GM13976 (cell line): ENCODE results near the gene SLC26A1.

Source experiments
- DNase-seq: peaks from one replicate; pipeline ENCODE4 v3.0.0; 2012; ENCODE audit warnings: low spot score
- in situ Hi-C: fragments of 300-500 bp; cut with MboI; formaldehyde crosslinking; loops from one replicate; pipeline ENCODE4 v1.12.0; 2022; ENCODE audit warnings: low sequenced_read_pairs, mixed read lengths, inconsistent platforms; ENCODE audit not compliant: unreplicated experiment
- TF ChIP-seq, protein P1 (sequence below): IDR thresholded peaks from 2 replicates; pipeline ENCODE4 v1.5.1; 2012; ENCODE audit warnings: borderline replicate concordance, mild to moderate bottlenecking; ENCODE audit not compliant: insufficient read depth; ENCODE audit errors: extremely low read depth, missing control alignments, control extremely low read depth

The SLC26A1 gene

DNA sequence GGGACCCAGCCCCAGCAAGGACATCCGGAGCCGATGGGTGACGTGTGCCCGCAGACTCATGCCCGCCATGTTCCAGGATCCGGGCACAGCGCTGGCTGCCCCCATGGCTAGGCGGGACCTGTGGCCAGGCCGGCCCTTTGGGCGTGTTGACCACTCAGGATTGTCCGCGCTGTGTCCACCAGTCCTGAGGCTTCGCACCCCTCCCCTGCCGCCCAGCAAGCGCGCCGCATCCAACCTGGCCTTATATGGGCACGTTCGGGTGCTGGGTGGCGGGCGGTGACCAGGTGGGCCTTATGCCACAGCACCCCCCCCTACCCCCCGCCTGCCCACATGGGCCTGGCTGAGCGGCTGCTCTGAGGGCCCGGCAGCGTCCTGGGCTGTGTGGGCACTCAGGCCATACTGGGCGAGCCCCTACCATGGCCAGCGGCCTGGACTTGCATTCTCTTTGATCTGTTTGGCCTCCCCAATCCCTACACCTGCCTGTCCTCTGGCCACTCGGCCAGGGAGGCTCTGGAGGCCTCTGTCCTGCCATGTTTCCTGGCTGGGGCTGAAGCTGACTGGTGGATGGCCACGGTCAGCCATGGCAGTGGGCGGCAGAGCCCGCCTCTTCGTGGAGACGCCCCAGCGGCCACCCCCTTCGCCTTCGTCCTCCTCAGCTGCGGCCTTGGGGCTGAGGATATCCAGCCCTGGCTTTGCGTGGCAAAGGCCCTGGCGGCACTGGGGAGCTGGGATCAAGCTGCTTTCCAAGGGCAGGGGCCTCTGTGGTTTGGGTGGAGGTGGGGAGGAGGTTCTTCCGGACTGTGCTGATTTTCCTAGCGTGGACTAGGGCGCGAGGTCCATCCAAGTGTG, 20.2 kb upstream of the SLC26A1 start:
- no peak for DNase-seq
- TF ChIP-seq, protein P1, sequence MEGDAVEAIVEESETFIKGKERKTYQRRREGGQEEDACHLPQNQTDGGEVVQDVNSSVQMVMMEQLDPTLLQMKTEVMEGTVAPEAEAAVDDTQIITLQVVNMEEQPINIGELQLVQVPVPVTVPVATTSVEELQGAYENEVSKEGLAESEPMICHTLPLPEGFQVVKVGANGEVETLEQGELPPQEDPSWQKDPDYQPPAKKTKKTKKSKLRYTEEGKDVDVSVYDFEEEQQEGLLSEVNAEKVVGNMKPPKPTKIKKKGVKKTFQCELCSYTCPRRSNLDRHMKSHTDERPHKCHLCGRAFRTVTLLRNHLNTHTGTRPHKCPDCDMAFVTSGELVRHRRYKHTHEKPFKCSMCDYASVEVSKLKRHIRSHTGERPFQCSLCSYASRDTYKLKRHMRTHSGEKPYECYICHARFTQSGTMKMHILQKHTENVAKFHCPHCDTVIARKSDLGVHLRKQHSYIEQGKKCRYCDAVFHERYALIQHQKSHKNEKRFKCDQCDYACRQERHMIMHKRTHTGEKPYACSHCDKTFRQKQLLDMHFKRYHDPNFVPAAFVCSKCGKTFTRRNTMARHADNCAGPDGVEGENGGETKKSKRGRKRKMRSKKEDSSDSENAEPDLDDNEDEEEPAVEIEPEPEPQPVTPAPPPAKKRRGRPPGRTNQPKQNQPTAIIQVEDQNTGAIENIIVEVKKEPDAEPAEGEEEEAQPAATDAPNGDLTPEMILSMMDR, result no peak
- in situ Hi-C loops, result no loop called here

DNA sequence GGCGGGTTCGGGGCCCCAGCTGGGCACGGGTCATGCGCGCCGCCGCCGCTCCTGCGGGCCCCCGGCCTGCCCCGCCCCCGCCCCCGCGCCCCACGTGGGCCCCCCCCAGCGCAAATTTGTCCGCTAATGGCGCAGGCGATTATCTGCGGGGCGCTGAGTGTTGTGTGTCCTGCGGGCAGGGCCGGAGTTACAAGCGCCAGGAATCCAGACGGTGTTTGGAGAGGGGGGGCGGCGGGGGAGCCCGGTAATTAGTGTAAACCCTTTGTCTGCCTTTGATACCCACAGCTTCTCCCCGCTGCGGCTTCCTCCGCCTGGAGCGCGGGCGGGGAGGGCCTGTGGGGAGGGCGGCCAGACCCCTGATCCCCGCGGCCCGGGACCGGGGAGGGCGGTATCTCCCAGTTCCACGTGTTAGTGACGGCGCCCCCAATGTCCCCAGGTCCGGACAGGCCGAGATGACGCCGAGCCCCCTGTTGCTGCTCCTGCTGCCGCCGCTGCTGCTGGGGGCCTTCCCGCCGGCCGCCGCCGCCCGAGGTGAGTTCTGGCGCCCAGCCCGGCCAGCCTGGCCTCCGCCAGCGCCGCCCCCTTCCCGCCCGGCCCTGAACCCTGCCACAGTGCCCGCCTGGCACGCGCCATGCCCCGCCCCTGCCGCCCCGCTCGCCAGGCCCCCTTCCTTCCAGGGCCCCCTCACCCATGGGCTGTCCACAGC, 19.0 kb upstream of the SLC26A1 start:
- in situ Hi-C loops, result no loop called here
- no peak for DNase-seq
- TF ChIP-seq, protein P1, result no peak

DNA sequence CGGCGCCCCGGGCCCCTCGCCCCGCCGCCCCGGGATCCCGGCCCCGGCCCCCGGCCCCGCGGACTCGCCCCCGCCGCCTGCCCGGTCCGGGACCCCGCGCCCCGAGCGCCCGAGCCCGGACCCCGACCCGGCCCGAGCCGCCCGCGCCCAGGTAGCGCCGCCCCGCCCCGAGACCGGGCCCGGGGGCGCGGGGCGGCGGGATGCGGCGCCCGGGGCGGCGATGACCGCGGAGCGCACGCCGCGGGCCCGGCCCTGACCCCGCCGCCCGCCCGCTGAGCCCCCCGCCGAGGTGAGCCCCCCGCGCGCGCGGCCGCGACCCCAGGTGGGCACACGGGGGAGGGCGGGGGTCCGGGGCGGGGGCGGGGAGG, 18.4 kb upstream of the SLC26A1 start:
- TF ChIP-seq, protein P1, result no peak
- in situ Hi-C loops, result no loop called here

DNA sequence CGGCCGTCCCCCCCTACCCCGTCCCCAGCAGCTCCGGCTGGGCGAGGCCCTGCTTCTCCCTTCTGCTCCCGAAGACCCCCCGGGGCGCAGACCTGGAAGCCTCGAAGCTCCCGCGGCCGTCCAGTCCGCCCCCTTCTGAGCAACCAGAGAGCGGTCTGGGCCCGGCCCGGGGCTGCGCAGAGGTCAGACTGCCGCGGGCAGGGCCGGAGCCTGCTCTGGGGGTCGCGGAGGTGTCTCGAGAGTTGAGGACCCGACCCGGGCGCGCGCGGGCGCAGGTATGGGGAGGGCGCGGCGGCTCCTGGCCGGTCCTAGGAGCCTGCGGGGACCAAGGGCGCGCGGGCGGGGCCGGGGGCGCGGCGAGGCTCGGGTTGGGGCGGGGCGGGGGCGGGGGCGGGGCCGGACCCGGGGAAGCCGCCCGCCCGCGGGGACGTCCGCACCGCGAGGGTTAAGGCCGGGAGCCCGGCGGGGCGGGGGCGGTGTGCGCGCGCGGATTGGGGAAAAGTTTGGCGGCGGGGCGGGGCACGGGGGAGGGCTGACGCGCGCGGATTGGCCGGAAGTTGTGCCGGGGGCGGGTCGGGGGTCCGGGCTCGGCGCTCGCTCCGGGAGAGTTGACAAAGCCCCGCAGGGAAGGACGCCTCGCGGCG, 17.9 kb upstream of the SLC26A1 start, which contains the start of gene FGFRL1:
TSS of gene FGFRL1 (plus strand) at position 605 of the 644 bp plus-strand sequence. CDS start 860 bp downstream, outside the sequence.
- TF ChIP-seq, protein P1, result no peak
- in situ Hi-C loops, result no loop called here
- DNase-seq, result peak; percentile 94

More for the DNA sequence above, 18.4 kb upstream of the SLC26A1 start:
- no peak for DNase-seq

DNA sequence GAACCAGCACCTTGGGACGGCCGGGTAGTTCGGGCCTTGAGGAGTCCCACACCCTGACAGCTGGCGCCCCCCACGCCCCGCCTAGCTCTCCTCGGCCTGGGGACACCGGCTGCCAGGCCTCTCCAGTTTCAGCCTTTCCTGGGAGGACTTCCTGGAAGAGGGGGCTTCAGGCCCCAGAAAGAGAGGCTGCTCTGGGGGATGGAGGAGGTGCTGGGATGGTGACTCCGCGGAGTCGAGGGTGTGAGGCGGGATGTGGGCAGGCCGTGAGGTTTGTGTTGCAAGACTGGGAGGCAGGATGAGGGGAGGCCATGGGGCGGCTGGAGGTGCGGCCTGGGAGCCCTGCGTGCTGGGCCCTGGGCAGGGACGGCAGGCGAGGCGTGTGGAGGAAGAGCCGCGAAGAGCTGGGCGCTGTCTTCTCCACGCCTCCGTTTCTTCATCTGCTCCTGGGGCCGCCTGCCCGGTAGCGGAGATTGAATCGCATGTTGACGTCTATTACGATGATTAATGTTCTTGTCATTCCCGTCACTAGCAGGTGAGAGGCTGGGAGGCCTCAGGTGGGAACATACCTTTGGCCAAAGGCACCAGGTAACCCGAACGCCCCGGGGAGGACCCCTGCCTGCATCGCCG, 17.3 kb upstream of the SLC26A1 start:
- no peak for DNase-seq
- TF ChIP-seq, protein P1, result no peak
- in situ Hi-C loops, result no loop called here
